Thyroid gland (tissue), 4 donors: Measurements from ENCODE around the gene ARMH1. TPM values are rescaled to one million over a fixed set of nuclear protein-coding genes. Genes with fewer than 3 reads are reported as not detected.

Experiments used
- DNase-seq, 2 donors: peaks; one replicate each; pipeline ENCODE4 v3.0.0-alpha.2; 2019
- H3K27ac ChIP-seq, 3 donors: fragments of 200-600 bp; sonication (generic); 1 replicate in 2 of 3; 2 replicates in 1 of 3; pipeline ENCODE4 v1.5.1; 2016 to 2019; ENCODE audit warnings: mild to moderate bottlenecking in 1 of 3, moderate library complexity in 1 of 3
- H3K27me3 ChIP-seq: fragments of 200-600 bp; sonication (generic); one replicate; pipeline ENCODE4 v1.5.1; 2019
- H3K36me3 ChIP-seq, 2 donors: fragments of 200-600 bp; sonication (generic); one replicate each; pipeline ENCODE4 v1.5.1; 2016 to 2019
- H3K4me1 ChIP-seq, 2 donors: fragments of 200-600 bp; sonication (generic); one replicate each; pipeline ENCODE4 v1.5.1; 2017 to 2019
- H3K4me3 ChIP-seq, 3 donors: fragments of 200-600 bp; sonication (generic); replicated peaks in 1 of 3; 1 replicate in 2 of 3; 2 replicates in 1 of 3; pipeline ENCODE4 v1.5.1; 2016; ENCODE audit warnings: mild to moderate bottlenecking in 1 of 3
- H3K9me3 ChIP-seq: fragments of 200-600 bp; sonication (generic); one replicate; pipeline ENCODE4 v1.5.1; 2017
- CTCF ChIP-seq, 6 experiments: fragments of 200-600 bp in 3 of 6; fragments of 450-650 bp in 3 of 6; sonication (generic) in 3 of 6; IDR thresholded peaks; one replicate each; pipeline ENCODE4 v1.5.1; 2016 to 2019; ENCODE audit warnings: antibody characterized with exemption in 6 of 6, mild to moderate bottlenecking in 2 of 6, inconsistent platforms in 1 of 6, moderate library complexity in 1 of 6
- POLR2A ChIP-seq, 2 donors: fragments of 450-650 bp; IDR thresholded peaks; one replicate each; pipeline ENCODE4 v1.6.1; 2017; ENCODE audit warnings: antibody characterized with exemption in 2 of 2, mild to moderate bottlenecking in 2 of 2, moderate library complexity in 1 of 2
- WGBS, 2 donors: methylation state at CpG; one replicate each; pipeline ENCODE4 v1.1.5; 2017; 5-methylcytosine and 5-hydroxymethylcytosine counted together
- intact Hi-C: fragments of 100-400 bp; cut with DNase I; formaldehyde crosslinking; loops from one replicate; pipeline ENCODE4 v1.15.1; 2023
- total RNA-seq, 4 donors: library from RNA; depleted of rRNA; stranded (reverse); fragments of >200 nt; gene quantifications; one replicate each; pipeline ENCODE4 v1.2.3, GENCODE V29; 2016

The ARMH1 gene
- total RNA-seq, 4 donors from 2014 or later: 1.3 to 1.9 TPM; not detected in 2

DNA sequence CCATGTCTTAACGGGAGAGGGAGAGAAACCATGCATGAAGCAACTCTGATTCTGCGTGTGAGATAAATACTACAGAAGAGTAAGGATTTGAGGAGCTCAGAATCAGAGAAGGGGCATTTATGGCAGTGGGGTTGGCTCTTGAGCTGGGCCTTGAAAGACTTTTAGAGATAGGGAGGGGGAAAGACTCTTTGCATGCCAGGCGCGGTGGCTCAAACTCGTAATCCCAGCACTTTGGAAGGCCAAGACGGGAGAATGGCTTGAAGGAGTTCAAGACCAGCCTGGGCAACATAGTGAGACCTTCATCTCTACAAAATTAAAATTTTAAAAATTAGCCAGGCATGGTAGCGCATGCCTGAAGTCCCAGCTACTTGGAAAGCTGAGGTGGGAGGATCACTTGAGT, 672 bp downstream of the ARMH1 start:
- Histone ChIP-seq H3K27ac (peak overlapping the region in 2 of 3 donors; percentile 59 to 96), H3K4me3 (peak overlapping the region in 1 of 3 donors; percentile 44)
- no peak for DNase-seq

GRCh38 chr1:44676484-44677200, 2.1 kb downstream of the ARMH1 start:
- DNase-seq: no peak
- no peaks in the 10 kb centered on the region for H3K36me3 ChIP-seq
- no peak overlapping the region for H3K27ac ChIP-seq
- H3K9me3 ChIP-seq: no peaks in the 10 kb centered on the region
- 80 to 81% methylated on average over 5 of the region's 5 CpGs for WGBS, 2 donors
- intact Hi-C loops: no loop called here
- H3K4me1 ChIP-seq: peaks cover 15 to 33% of the 10 kb centered on the region in 2 donors
- TF ChIP-seq CTCF (IDR thresholded peaks at IDR 0.05) (no peak), POLR2A (IDR thresholded peaks at IDR 0.05) (no peak)
- no peaks in the 10 kb centered on the region for H3K27me3 ChIP-seq
- no peak overlapping the region for H3K4me3 ChIP-seq

More for the DNA sequence above, 672 bp downstream of the ARMH1 start:
- Histone ChIP-seq H3K36me3 (no peaks in the 10 kb centered on the region), H3K27me3 (no peaks in the 10 kb centered on the region), H3K9me3 (no peaks in the 10 kb centered on the region), H3K4me1 (peaks cover 15 to 33% of the 10 kb centered on the region in 2 donors)
- intact Hi-C loops: no loop called here
- TF ChIP-seq POLR2A (IDR thresholded peaks at IDR 0.05) (no peak), CTCF (IDR thresholded peaks at IDR 0.05) (no peak)
- 86% methylated on average over 7 of the region's 7 CpGs for WGBS, 2 donors

DNA sequence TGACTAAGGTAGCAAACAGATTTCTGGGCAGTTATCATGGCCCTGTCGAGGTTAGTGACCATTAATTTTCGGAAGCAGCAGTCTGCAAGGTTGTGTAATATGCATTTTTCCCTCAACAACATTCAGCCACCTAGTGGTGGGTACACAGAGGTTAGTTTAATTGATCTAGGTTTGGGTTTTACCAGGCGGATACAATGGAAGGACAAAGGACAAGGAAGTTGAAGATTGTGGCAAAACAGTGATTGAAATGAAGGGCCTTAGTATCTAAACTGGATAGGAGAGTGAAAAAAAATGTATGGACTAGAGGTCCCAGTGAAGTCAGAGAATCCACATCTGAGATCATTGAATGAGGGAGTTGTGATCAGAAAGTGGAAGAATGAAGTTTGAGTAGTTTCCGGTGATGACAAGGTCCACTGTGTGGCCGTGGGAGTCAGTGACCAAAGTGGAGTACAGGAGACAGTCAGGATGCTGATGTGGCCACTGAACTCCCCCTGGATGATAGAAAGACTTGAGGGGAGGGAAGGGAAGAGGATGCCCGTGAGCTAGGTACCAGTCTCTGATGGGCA, 2.8 kb downstream of the ARMH1 start:
- 75% methylated on average over 6 of the region's 6 CpGs for WGBS, 2 donors
- Histone ChIP-seq H3K27me3 (no peaks in the 10 kb centered on the region), H3K27ac (no peak overlapping the region), H3K4me1 (peaks cover 15 to 28% of the 10 kb centered on the region in 2 donors), H3K4me3 (no peak overlapping the region), H3K36me3 (no peaks in the 10 kb centered on the region), H3K9me3 (no peaks in the 10 kb centered on the region)
- TF ChIP-seq POLR2A (IDR thresholded peaks at IDR 0.05) (no peak), CTCF (IDR thresholded peaks at IDR 0.05) (peak in 4 of 6 experiments; percentile 20 to 51 (median 40))
- intact Hi-C loops: no loop called here
- no peak for DNase-seq

DNA sequence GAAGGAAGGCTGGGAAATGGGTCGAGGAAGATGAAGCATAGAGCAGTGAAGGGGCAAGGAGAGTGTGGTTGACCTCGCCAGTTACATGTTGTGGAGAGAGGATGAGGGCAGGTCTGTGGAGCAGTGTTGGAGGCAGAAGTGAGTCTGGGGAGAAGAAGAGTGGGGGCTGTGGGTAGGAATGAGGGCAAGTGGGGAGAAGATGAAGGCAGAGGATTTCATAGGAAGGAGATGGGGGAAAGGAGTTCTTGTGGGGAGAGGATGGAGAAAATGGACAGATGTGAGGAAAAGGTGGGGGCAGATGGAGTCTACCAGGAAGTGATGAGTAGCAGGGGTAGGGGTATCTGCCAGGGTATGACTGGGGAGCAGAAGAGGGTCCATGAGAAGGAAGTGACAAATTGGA, 3.6 kb downstream of the ARMH1 start:
- peaks cover 14 to 20% of the 10 kb centered on the region in 2 donors for H3K4me1 ChIP-seq
- TF ChIP-seq CTCF (IDR thresholded peaks at IDR 0.05): no peak
- TF ChIP-seq POLR2A (IDR thresholded peaks at IDR 0.05): no peak

GRCh38 chr1:44678626-44679025, 4.1 kb downstream of the ARMH1 start:
- no peak for DNase-seq
- Histone ChIP-seq H3K27me3 (no peaks in the 10 kb centered on the region), H3K4me1 (peaks cover 9 to 15% of the 10 kb centered on the region in 2 donors), H3K36me3 (no peaks in the 10 kb centered on the region), H3K9me3 (no peaks in the 10 kb centered on the region), H3K4me3 (no peak overlapping the region), H3K27ac (no peak overlapping the region)
- WGBS, 2 donors: 88 to 94% methylated on average over 4 of the region's 4 CpGs
- intact Hi-C loops: no loop called here
- no peak for TF ChIP-seq CTCF (IDR thresholded peaks at IDR 0.05)

More for the DNA sequence above, 3.6 kb downstream of the ARMH1 start:
- WGBS, 2 donors: 91 to 94% methylated on average over 2 of the region's 2 CpGs
- no peak overlapping the region for H3K27ac ChIP-seq
- DNase-seq: no peak
- H3K9me3 ChIP-seq: no peaks in the 10 kb centered on the region
- no peaks in the 10 kb centered on the region for H3K36me3 ChIP-seq
- H3K27me3 ChIP-seq: no peaks in the 10 kb centered on the region
- intact Hi-C loops: no loop called here
- no peak overlapping the region for H3K4me3 ChIP-seq
